ENCODE results near the gene HNF4A. TPM values are rescaled to one million over a fixed set of nuclear protein-coding genes. Genes with fewer than 3 reads are reported as not detected.
A peak's percentile ranks its signal among the peaks of the same experiment; 100 is the strongest.

HNF4A gene
- total and polyA plus RNA-seq, 2 of the 13 experiments (the other 11 are each of a cell fraction or from before 2014, with no cell fraction given), result 80.9 to 169 TPM

- no peak for TF ChIP-seq RNF219 (CRISPR knock-in tag; IDR thresholded peaks at IDR 0.05)
- TF ChIP-seq ELK4 (CRISPR knock-in tag; IDR thresholded peaks at IDR 0.05; ENCODE audit: borderline replicate concordance), result no peak
- peak; percentile 91 for TF ChIP-seq BCL3 (CRISPR knock-in tag; IDR thresholded peaks at IDR 0.05)
- TF ChIP-seq FOXM1 (CRISPR knock-in tag; IDR thresholded peaks at IDR 0.05), result 0 out of 2 replicates have a peak, but pooled peaks have one; percentile 75
- TF ChIP-seq THRA (CRISPR knock-in tag; IDR thresholded peaks at IDR 0.05; ENCODE audit: borderline replicate concordance), result peak; percentile 91
- TF ChIP-seq EP300 (IDR thresholded peaks at IDR 0.05; ENCODE audit: low read depth in 2 of 2, low read length in 2 of 2), result 0 out of 4 replicates have a peak, but pooled peaks of 1 of the 2 experiments have one; percentile 37
- peak; percentile 37; the same call in 1 of the 2 replicates for TF ChIP-seq EP300 (CRISPR knock-in tag; IDR thresholded peaks at IDR 0.05; ENCODE audit: borderline replicate concordance)
- TF ChIP-seq KDM3A (CRISPR knock-in tag; IDR thresholded peaks at IDR 0.05; ENCODE audit: low read depth), result peak; percentile 99
- no peak for TF ChIP-seq TERF1 (CRISPR knock-in tag; IDR thresholded peaks at IDR 0.05)
- peak; percentile 99 for TF ChIP-seq ARID4A (CRISPR knock-in tag; IDR thresholded peaks at IDR 0.05; ENCODE audit: borderline replicate concordance)
- peak; percentile 96 for TF ChIP-seq MXD4 (CRISPR knock-in tag; IDR thresholded peaks at IDR 0.05)
- peak; percentile 85 for TF ChIP-seq ARHGAP35 (CRISPR knock-in tag; IDR thresholded peaks at IDR 0.05; ENCODE audit: borderline replicate concordance)
- peak; percentile 95 for TF ChIP-seq ARID2 (CRISPR knock-in tag; IDR thresholded peaks at IDR 0.05; ENCODE audit: borderline replicate concordance)
- no peak for TF ChIP-seq KDM6A (CRISPR knock-in tag; IDR thresholded peaks at IDR 0.05; ENCODE audit: low read depth)
- TF ChIP-seq TMF1 (CRISPR knock-in tag; IDR thresholded peaks at IDR 0.05; ENCODE audit: low read depth), result peak; percentile 81; the same call in 1 of the 2 replicates
Measured at GRCh38 chr20:44310664-44311639, 44.5 kb upstream of the HNF4A start, which contains the start of gene FITM2 (continued).
